Muscle layer of duodenum (tissue), 2 donors: ENCODE results near the gene C8G.

Experiments used
- H3K27ac ChIP-seq: one replicate; pipeline ENCODE4 v1.7.0; 2013; ENCODE audit warnings: mild to moderate bottlenecking, low read length
- H3K27me3 ChIP-seq: one replicate; pipeline ENCODE4 v1.7.0; 2013; ENCODE audit warnings: low read depth, mild to moderate bottlenecking, control low read depth, low read length
- H3K36me3 ChIP-seq, 2 donors: one replicate each; pipeline ENCODE4 v1.7.0; 2013; ENCODE audit warnings: low read length in 2 of 2, control low read depth in 1 of 2, mild to moderate bottlenecking in 1 of 2; ENCODE audit not compliant: insufficient read depth in 2 of 2, control insufficient read depth in 1 of 2
- H3K4me1 ChIP-seq, 2 donors: one replicate each; pipeline ENCODE4 v1.7.0; 2013; ENCODE audit warnings: low read length in 2 of 2, mild to moderate bottlenecking in 2 of 2, control low read depth in 1 of 2, moderate library complexity in 1 of 2; ENCODE audit not compliant: insufficient read depth in 2 of 2, control insufficient read depth in 1 of 2
- H3K4me3 ChIP-seq, 2 donors: one replicate each; pipeline ENCODE4 v1.7.0; 2013; ENCODE audit warnings: low read length in 2 of 2, low read depth in 1 of 2, mild to moderate bottlenecking in 1 of 2
- H3K9me3 ChIP-seq, 2 donors: one replicate each; pipeline ENCODE4 v1.7.0; 2013; ENCODE audit warnings: low read length in 2 of 2, control low read depth in 1 of 2, mild to moderate bottlenecking in 1 of 2; ENCODE audit not compliant: control insufficient read depth in 1 of 2
- donor health status: healthy.

The C8G gene

DNA sequence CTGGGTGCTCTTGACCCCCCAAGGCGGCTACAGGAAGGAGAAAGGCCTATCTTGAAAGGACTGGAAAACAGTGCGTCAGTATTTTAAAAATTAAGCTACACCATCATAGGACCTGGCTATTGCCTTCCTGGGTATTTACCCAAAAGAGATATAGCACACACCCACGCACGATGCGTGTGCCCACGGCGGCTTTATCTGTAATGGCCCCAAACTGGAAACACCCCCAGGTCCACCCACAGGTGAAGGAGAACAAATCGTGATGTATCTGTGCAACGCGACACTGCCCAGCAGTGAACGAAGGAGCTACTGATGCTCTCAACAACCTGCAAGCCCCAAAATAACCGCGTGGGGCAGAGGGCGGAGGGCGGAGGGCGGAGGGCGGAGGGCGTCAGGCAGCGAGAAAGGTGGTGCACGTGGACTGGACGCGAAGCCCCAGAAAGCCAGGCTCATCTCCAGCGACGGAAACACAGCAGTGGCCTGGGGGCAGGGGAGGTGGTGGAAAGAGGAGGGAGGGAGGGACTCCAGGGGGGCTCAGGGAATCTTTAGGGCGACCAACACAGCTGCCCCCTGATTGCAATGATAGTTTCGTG, 19.9 kb downstream of the C8G start:
- H3K27ac ChIP-seq = no peak overlapping the region
- H3K27me3 ChIP-seq = no peaks in the 10 kb centered on the region
- H3K4me1 ChIP-seq = peaks cover 0 to 10% of the 10 kb centered on the region in 2 donors
- H3K4me3 ChIP-seq = no peak overlapping the region
- H3K36me3 ChIP-seq = no peaks in the 10 kb centered on the region
- no peaks in the 10 kb centered on the region for H3K9me3 ChIP-seq

DNA sequence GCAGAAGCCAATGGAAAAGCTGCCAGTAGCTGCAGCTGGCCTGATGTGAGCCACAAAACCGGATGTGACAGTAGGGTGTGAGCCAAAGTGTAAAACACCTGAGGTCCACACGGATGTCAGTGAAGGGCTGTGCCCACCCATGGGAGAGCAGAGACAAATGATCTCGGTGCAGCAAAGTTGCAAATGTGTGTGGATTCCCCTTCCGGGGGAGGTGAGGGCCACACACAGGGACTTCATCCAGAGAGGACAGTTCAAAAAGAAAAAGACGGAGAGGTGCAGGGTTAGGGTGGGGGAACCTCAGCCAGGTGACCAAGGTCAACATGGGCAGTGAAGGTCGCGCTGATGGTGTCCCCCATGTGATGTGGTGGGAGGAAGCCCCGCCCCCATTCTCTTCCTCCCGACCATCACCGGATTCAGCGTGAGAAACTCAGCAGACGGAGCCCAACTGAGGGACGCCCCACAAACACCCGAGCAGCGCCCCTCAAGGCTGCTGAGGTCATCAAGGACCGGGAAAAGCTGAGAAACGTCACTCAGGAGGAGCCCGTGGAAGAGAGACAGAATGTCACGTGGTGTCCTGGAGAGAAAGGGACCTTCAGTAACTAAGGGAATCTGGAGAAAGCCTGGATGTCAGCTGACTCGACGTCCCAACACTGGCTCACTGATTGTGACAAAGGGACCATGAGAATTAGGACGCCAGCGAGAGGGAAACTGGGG, 20.9 kb downstream of the C8G start:
- H3K4me1 ChIP-seq = peaks cover 0 to 7% of the 10 kb centered on the region in 2 donors
- peak overlapping the region in 1 of 2 donors; percentile 11 for H3K4me3 ChIP-seq
- no peaks in the 10 kb centered on the region for H3K9me3 ChIP-seq
- H3K27ac ChIP-seq = no peak overlapping the region
- H3K27me3 ChIP-seq = no peaks in the 10 kb centered on the region
- no peaks in the 10 kb centered on the region for H3K36me3 ChIP-seq

DNA sequence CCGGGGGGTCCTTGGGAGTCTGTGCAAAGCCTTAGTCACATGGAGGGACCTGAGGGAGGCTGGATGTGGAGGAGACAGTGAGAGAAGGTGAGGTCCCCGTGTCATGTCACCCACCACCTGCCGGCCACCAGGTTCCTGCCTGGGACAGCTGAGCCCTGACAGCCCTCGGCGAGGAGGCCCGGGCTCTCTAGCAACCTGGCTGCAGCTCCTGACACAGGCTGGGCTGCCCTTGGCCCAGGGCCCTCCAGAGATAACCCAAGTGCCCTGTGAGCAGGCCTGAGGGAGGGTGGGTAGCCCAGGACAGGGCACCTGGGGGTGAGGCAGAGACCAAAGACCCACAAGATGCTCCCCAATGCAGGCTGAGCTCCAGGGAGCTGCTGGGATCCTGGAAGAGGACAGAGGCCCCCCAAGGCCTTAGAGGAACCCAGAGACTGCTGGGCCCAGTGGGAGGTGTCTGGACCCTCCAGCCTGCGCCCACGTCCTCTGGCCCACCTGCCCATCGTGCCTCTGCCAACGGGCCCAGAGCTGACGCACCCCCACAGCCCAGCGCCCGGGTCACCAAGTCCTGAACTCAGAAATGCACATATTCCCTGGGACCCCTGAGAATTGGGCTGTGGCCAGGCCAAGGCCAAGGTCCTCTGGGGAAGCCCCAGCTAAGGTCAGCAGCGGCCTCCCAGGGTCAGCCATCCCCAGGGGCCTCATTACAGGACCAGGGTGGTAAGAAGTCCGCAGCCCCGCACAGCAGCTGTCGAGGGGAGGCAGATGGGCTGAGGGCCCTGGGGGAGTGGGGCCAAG, 23.5 kb downstream of the C8G start:
- Histone ChIP-seq H3K4me1 (peaks cover 0 to 6% of the 10 kb centered on the region in 2 donors), H3K36me3 (no peaks in the 10 kb centered on the region), H3K27me3 (no peaks in the 10 kb centered on the region), H3K27ac (no peak overlapping the region), H3K9me3 (no peaks in the 10 kb centered on the region), H3K4me3 (no peak overlapping the region)

DNA sequence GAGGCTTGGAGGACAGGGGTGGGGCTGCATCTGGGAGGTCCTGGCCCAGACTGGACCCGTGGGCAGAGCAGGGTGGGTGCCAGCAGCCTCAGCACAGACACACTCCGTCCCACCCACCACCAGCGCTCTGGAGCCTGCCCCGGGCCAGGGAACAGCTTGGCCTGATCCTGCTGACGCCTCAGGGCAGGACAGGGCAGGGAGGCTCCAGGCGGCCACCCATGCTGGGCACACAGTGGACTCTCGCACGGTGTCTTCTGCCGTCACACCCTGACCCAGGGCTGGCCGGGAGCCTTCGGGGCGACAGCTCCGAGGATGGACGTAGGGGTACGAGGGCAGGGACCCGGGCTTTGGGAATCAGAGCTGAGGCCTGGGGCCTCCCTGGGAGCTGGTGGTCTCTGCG, 24.1 kb downstream of the C8G start:
- Histone ChIP-seq H3K27me3 (no peaks in the 10 kb centered on the region), H3K27ac (no peak overlapping the region), H3K9me3 (no peaks in the 10 kb centered on the region), H3K36me3 (no peaks in the 10 kb centered on the region), H3K4me1 (peaks cover 0 to 6% of the 10 kb centered on the region in 2 donors), H3K4me3 (no peak overlapping the region)

DNA sequence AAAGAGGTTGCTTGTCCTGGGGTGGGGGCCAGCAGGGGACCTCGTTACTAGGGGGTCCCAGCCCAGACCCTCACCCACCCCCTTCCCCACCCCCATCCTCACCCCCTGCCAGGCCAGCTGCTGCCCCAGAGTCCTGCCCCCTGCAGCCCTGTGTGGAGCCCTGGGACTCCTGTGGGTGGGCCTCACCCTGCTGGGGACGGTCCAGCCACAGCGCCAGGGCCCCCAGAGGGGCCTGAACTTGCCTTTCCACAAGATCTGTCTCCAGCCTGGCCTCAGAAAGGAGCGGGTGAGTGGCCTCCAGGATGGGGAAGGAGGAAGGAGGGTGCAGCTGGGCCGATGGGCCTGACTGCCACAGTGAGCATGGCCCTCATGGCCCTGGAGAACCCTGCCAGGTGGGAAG, 24.7 kb downstream of the C8G start:
- no peaks in the 10 kb centered on the region for H3K27me3 ChIP-seq
- H3K4me1 ChIP-seq = peaks cover 0 to 6% of the 10 kb centered on the region in 2 donors
- no peak overlapping the region for H3K27ac ChIP-seq
- no peaks in the 10 kb centered on the region for H3K36me3 ChIP-seq
- H3K9me3 ChIP-seq = no peaks in the 10 kb centered on the region
- no peak overlapping the region for H3K4me3 ChIP-seq

DNA sequence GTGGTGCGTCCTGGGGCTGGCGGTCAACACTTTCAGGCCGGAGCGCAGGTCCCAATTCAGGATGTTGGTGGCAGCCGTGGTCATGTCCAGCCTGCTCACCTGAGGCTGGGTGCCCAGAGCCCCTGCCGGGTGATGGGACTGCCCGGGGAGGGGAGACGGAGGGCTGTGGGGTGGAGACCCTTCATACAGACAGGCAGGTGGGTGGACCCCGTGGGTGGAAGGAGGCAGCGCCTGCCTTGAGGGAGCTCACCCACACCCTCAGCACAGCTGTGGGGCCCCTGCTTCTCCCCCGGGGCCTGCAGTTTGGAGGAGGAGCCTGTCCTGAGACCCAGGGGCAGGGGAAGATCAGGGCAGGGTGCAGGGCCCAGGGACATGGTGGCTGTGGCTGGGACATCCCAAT, 25.3 kb downstream of the C8G start:
- H3K27ac ChIP-seq = no peak overlapping the region
- H3K4me1 ChIP-seq = peaks cover 0 to 6% of the 10 kb centered on the region in 2 donors
- H3K27me3 ChIP-seq = no peaks in the 10 kb centered on the region
- H3K4me3 ChIP-seq = no peak overlapping the region
- no peaks in the 10 kb centered on the region for H3K9me3 ChIP-seq
- H3K36me3 ChIP-seq = no peaks in the 10 kb centered on the region

DNA sequence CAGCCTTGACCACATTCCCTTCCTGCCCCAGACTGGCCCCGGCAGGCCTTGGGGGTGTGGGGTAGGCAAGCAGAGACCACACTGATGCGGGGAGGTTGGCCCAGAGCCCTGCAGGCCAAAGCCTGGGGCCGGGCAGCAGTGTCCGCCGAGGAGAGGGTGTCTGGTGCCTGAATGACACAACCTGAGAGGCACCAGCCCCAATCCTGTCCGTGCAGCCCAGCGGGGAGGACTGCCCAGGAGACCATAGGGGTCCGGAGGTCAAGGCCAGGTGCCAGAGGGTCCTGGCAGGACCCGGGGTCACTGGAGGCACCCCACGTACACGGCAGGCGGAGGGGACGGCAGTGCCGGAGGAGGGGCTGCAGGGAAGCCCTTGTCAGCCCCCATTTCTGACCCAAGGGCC, 26.7 kb downstream of the C8G start:
- H3K4me1 ChIP-seq = peaks cover 0 to 6% of the 10 kb centered on the region in 2 donors
- H3K27ac ChIP-seq = no peak overlapping the region
- H3K36me3 ChIP-seq = no peaks in the 10 kb centered on the region
- no peaks in the 10 kb centered on the region for H3K27me3 ChIP-seq
- no peak overlapping the region for H3K4me3 ChIP-seq
- no peaks in the 10 kb centered on the region for H3K9me3 ChIP-seq

DNA sequence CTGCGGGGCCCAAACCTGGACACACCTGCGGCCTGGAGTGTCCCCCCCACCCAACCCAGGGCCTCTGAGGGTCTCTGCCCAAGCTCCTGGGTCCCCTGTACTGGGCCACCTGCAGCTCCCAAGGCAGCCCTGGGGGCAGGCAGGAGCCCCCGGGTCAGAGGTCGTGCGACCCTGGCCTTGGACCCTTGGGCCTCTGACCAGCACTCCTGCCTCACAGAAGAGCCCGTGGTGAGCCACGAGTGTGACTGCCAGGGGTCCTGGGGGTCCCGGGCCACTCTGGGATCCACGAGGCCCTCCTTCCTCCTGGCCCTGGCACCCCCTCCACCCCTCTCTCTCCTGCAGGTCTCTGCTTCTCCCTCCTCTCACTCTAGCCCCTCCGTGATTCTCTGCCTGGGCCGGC, 27.3 kb downstream of the C8G start:
- Histone ChIP-seq H3K4me1 (peaks cover 0 to 10% of the 10 kb centered on the region in 2 donors), H3K36me3 (no peaks in the 10 kb centered on the region), H3K9me3 (no peaks in the 10 kb centered on the region), H3K4me3 (no peak overlapping the region), H3K27ac (no peak overlapping the region), H3K27me3 (no peaks in the 10 kb centered on the region)

DNA sequence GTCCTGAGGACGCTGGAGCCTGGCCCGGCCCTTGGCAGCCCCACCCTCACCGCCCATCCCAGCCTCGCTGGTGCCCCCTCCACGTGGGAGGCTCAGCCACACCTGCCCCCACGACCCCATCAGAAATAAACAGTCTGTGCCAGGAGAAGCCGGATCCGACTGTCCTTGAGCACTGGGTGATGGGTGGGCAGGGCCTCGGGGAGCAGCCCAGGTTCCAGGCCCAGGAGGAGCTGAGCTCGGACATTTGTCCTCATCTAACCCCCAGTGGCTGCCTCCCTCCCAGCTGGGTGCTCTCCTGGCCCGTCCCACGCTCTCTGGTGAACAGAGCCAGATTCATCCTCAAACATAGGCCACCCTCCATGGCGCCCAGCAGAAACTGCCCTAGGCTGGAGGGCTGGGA, 27.7 kb downstream of the C8G start:
- Histone ChIP-seq H3K36me3 (no peaks in the 10 kb centered on the region), H3K27ac (no peak overlapping the region), H3K4me3 (no peak overlapping the region), H3K4me1 (peaks cover 0 to 14% of the 10 kb centered on the region in 2 donors), H3K27me3 (no peaks in the 10 kb centered on the region), H3K9me3 (no peaks in the 10 kb centered on the region)

DNA sequence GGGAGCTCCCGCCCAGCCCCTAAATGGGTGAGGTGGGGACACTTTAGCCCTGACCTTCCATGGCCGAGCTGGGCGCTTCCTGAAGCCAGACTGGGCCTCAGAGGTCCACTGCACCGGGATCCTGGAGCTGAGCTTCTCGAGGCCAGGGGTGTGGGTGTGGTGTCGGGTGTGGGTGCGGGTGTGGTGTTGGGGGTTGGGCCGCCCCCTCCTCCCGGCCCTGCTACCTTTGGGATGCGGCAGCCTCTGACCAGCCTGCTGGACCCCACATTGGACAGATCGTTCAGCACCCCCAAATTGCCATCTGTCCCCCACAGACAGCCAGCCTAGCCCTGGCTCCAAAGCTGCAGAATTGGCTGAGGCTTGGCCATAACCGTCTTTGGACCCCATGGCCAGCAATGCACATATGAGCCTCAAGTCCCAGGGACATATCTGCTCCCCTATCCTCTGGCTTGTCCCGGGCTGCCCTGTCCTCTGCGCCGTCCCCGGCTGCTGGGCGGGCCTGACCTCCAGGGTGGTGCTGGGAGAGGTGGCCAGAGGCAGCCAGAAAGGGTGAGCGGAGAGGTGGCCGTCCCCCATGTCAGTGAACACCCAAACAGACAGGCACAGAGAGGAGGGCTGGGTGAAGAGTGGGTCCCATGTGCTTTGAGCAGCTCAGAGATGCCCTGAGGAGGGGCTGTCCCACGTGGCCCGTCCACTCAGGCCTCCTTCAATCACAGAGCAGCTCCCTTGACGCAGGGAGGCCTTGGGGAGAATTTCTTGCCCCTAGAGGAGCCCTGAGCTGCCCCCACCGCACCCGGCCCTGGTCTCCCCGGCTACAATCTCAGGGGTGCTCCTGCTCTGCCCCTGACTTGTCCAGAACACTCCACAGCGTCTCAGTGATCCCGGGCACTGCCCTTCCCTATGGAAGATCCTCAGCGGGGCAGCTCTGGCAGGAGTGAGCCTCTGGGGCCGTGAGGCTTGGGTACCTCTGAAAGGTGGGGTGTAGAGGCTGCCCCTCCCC, 28.9 kb downstream of the C8G start:
- H3K9me3 ChIP-seq = no peaks in the 10 kb centered on the region
- H3K4me3 ChIP-seq = no peak overlapping the region
- no peak overlapping the region for H3K27ac ChIP-seq
- peaks cover 0 to 19% of the 10 kb centered on the region in 2 donors for H3K4me1 ChIP-seq
- H3K27me3 ChIP-seq = no peaks in the 10 kb centered on the region
- H3K36me3 ChIP-seq = no peaks in the 10 kb centered on the region
